ENCODE data around the gene AQP1. TPM values are rescaled to one million over a fixed set of nuclear protein-coding genes. Genes with fewer than 3 reads are reported as not detected.

Gene AQP1
- total and polyA plus RNA-seq, 10 of the 15 experiments (the other 5 are each of a cell fraction or from before 2014, with no cell fraction given), result 0.03 to 0.64 TPM; not detected in 8

- no peak for TF ChIP-seq HDAC6 (IDR thresholded peaks at IDR 0.05; ENCODE audit: unreplicated experiment)
- TF ChIP-seq ZZZ3 (IDR thresholded peaks at IDR 0.05; ENCODE audit: control insufficient read depth, insufficient read length, low read depth), result no peak
- no peak for TF ChIP-seq CBX5 (IDR thresholded peaks at IDR 0.05; ENCODE audit: low read depth)
- TF ChIP-seq, protein P1, sequence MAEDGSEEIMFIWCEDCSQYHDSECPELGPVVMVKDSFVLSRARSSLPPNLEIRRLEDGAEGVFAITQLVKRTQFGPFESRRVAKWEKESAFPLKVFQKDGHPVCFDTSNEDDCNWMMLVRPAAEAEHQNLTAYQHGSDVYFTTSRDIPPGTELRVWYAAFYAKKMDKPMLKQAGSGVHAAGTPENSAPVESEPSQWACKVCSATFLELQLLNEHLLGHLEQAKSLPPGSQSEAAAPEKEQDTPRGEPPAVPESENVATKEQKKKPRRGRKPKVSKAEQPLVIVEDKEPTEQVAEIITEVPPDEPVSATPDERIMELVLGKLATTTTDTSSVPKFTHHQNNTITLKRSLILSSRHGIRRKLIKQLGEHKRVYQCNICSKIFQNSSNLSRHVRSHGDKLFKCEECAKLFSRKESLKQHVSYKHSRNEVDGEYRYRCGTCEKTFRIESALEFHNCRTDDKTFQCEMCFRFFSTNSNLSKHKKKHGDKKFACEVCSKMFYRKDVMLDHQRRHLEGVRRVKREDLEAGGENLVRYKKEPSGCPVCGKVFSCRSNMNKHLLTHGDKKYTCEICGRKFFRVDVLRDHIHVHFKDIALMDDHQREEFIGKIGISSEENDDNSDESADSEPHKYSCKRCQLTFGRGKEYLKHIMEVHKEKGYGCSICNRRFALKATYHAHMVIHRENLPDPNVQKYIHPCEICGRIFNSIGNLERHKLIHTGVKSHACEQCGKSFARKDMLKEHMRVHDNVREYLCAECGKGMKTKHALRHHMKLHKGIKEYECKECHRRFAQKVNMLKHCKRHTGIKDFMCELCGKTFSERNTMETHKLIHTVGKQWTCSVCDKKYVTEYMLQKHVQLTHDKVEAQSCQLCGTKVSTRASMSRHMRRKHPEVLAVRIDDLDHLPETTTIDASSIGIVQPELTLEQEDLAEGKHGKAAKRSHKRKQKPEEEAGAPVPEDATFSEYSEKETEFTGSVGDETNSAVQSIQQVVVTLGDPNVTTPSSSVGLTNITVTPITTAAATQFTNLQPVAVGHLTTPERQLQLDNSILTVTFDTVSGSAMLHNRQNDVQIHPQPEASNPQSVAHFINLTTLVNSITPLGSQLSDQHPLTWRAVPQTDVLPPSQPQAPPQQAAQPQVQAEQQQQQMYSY (CRISPR knock-in tag; IDR thresholded peaks at IDR 0.05), result no peak
- no peak for TF ChIP-seq RBBP5 (conservative IDR thresholded peaks at IDR 0.05)
- TF ChIP-seq TARDBP (IDR thresholded peaks at IDR 0.05; ENCODE audit: borderline replicate concordance), result no peak
- no peak for TF ChIP-seq MXI1 (IDR thresholded peaks at IDR 0.05; ENCODE audit: low read depth, low read length)
- TF ChIP-seq, protein P2, sequence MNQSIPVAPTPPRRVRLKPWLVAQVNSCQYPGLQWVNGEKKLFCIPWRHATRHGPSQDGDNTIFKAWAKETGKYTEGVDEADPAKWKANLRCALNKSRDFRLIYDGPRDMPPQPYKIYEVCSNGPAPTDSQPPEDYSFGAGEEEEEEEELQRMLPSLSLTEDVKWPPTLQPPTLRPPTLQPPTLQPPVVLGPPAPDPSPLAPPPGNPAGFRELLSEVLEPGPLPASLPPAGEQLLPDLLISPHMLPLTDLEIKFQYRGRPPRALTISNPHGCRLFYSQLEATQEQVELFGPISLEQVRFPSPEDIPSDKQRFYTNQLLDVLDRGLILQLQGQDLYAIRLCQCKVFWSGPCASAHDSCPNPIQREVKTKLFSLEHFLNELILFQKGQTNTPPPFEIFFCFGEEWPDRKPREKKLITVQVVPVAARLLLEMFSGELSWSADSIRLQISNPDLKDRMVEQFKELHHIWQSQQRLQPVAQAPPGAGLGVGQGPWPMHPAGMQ (IDR thresholded peaks at IDR 0.05; ENCODE audit: borderline replicate concordance), result no peak
- no peak for TF ChIP-seq CBFB (IDR thresholded peaks at IDR 0.05; ENCODE audit: low read depth)
- TF ChIP-seq ZNF622 (IDR thresholded peaks at IDR 0.05), result no peak
- TF ChIP-seq LARP7 (IDR thresholded peaks at IDR 0.05), result no peak
- no peak for TF ChIP-seq STAT3 (IDR thresholded peaks at IDR 0.05; ENCODE audit: low read depth, low read length)
- TF ChIP-seq NFXL1 (IDR thresholded peaks at IDR 0.05; ENCODE audit: borderline replicate concordance), result no peak
- TF ChIP-seq FOS (IDR thresholded peaks at IDR 0.05; ENCODE audit: borderline replicate concordance, extremely low read depth, insufficient read length), result no peak
- no peak for TF ChIP-seq NFYA (IDR thresholded peaks at IDR 0.05; ENCODE audit: borderline replicate concordance, low read depth, low read length)
- no peak for TF ChIP-seq POLR2A (IDR thresholded peaks at IDR 0.05; ENCODE audit: low read depth, low read length)
- peak; percentile 80 for TF ChIP-seq CREM (IDR thresholded peaks at IDR 0.05; ENCODE audit: low read depth)
- TF ChIP-seq RB1 (IDR thresholded peaks at IDR 0.05; ENCODE audit: borderline replicate concordance), result no peak
- TF ChIP-seq EP300 (IDR thresholded peaks at IDR 0.05; ENCODE audit: borderline replicate concordance in 1 of 2, control insufficient read depth in 1 of 2, low read depth in 2 of 2, low read length in 2 of 2), result no peak
- no peak for TF ChIP-seq BRCA1 (IDR thresholded peaks at IDR 0.05; ENCODE audit: low read depth, low read length)
- 0 out of 2 replicates have a peak, but pooled peaks have one; percentile 18 for TF ChIP-seq NRF1 (conservative IDR thresholded peaks at IDR 0.05; ENCODE audit: low read depth, low read length)
- TF ChIP-seq ZNF384 (IDR thresholded peaks at IDR 0.05; ENCODE audit: borderline replicate concordance, low read depth, low read length), result no peak
- no peak for TF ChIP-seq TBL1XR1 (IDR thresholded peaks at IDR 0.05; ENCODE audit: low read depth, low read length)
Measured at GRCh38 chr7:30938435-30939316, 27.0 kb downstream of the AQP1 start (continued).
